HFFc6 (cell line): ENCODE results near the gene MIER2. TPM values are rescaled to one million over a fixed set of nuclear protein-coding genes. Genes with fewer than 3 reads are reported as not detected.
A peak's percentile ranks its signal among the peaks of the same experiment; 100 is the strongest.

ENCODE experiments used
- DNase-seq: peaks from one replicate; pipeline ENCODE4 v3.0.0-alpha.2; 2018
- H3K27ac Mint-ChIP-seq: 2 replicates; pipeline ENCODE4 v1.8.0; 2020; ENCODE audit warnings: mild to moderate bottlenecking, mixed read lengths
- H3K27me3 Mint-ChIP-seq: 2 replicates; pipeline ENCODE4 v1.8.0; 2021; ENCODE audit warnings: mild to moderate bottlenecking, moderate library complexity, mixed read lengths; ENCODE audit not compliant: insufficient read depth
- H3K36me3 Mint-ChIP-seq: 2 replicates; pipeline ENCODE4 v1.8.0; 2021; ENCODE audit warnings: low read depth, mixed read lengths
- H3K4me1 Mint-ChIP-seq: 2 replicates; pipeline ENCODE4 v1.8.0; 2020; ENCODE audit warnings: low read depth, mixed read lengths
- H3K4me3 Mint-ChIP-seq: 2 replicates; pipeline ENCODE4 v1.8.0; 2020; ENCODE audit warnings: mild to moderate bottlenecking, moderate library complexity, mixed read lengths
- H3K9me3 Mint-ChIP-seq: 2 replicates; pipeline ENCODE4 v1.8.0; 2020; ENCODE audit warnings: mild to moderate bottlenecking, mixed read lengths
- total RNA-seq, 6 experiments: library from RNA; stranded (reverse); fragmentation: NEBNext Ultra II Directional; extraction: Animal tissue kit (Norgen Biotek cat#: 25700); gene quantifications; 2 replicates in 1 of 6; 3 replicates in 5 of 6; pipeline ENCODE4 v1.2.3, GENCODE V29; 2021
- TF ChIP-seq, protein P1 (sequence below): fragments of 200-600 bp; sonication (generic); IDR thresholded peaks from 2 replicates; pipeline ENCODE4 v1.5.0; 2021; ENCODE audit warnings: antibody characterized with exemption, mild to moderate bottlenecking

MIER2 gene
- total RNA-seq, 6 experiments from 2014 or later: 31.7 to 42.2 (median 33.4) TPM

DNA sequence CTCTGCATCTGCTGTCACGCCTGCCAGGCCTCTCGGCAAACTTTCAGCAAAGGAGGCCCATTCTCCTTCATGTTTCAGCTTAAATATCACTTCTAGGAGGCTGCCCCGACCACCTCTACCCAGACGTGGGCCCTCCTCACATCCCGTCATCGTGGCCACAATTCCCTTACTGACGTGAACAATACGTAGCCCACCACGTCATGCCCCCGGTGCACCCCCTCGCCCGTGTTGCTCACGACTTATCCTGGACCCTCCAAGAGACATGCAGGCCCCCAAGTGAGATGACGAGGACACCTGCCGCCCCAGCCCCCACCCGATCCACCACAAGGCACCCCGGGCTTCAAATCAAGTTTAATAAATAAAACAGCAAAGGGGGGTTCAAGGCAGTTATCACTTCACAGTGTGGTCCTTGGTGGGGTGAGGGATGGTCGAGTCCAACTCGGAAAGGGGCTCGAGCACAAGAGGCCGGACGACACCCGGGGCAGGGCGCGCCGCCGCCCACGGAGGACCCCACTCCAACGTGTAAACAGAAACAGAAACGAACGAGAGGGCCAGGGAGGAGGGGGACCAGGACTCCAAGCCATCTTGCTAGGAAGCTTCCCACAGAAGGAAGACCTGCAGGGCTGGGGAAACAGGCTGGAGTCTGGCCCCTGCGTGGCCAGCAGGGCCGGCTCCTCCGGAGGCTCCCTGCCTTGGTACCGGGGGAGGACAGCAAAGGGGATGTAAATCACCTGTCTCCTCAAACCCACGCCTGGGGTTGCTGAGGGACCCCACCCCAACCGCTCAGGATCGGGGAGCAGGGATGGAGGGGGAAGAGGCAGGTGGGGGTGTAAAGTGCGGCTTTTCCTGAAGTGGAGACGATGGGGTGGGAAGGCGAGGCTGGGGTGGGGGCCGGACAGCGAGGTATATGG, 39.1 kb downstream of the MIER2 start:
- Mint-ChIP-seq H3K4me1 (no peaks in the 10 kb centered on the region), H3K4me3 (no peak overlapping the region), H3K27ac (no peak overlapping the region), H3K36me3 (peaks cover 5% of the 10 kb centered on the region; the same call in 1 of the 2 replicates), H3K9me3 (no peaks in the 10 kb centered on the region), H3K27me3 (no peaks in the 10 kb centered on the region; the same call in none of the 2 replicates)
- TF ChIP-seq, protein P1, sequence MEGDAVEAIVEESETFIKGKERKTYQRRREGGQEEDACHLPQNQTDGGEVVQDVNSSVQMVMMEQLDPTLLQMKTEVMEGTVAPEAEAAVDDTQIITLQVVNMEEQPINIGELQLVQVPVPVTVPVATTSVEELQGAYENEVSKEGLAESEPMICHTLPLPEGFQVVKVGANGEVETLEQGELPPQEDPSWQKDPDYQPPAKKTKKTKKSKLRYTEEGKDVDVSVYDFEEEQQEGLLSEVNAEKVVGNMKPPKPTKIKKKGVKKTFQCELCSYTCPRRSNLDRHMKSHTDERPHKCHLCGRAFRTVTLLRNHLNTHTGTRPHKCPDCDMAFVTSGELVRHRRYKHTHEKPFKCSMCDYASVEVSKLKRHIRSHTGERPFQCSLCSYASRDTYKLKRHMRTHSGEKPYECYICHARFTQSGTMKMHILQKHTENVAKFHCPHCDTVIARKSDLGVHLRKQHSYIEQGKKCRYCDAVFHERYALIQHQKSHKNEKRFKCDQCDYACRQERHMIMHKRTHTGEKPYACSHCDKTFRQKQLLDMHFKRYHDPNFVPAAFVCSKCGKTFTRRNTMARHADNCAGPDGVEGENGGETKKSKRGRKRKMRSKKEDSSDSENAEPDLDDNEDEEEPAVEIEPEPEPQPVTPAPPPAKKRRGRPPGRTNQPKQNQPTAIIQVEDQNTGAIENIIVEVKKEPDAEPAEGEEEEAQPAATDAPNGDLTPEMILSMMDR: no peak
- no peak for DNase-seq

DNA sequence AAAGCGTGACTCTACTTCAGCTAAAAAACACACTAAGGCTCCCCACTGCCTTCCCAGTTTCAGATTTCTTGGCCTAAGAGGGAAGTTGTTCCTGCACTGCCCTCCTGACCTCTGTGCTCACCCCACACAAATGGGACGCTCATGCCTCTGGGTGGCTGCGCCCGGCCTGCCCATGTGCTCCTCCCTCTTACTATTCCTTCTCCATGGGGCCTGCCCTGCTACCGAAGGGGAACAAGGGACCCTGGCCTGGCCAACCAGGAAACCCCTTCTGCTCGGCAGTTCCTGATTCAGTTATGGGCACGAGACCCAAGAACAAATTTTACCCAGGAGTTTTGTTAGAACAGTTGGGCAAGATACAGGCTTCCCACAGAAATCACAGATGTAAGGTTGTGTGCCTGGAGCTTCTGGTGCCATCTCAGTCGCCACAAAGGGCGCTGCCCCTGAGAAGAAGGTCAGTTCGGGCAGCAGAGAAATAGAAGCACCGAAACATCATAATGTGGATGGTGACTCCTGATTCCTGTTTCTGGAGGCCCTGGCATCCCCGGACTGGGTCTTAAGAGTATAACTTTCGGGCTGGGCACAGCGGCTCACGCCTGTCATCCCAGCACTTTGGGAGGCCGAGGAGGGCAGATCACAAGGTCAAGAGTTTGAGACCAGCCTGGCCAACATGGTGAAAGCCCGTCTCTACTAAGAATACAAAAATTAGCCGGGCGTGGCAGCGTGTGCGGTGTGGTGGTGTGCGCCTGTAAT, 47.9 kb downstream of the MIER2 start:
- no peak overlapping the region for H3K4me3 Mint-ChIP-seq
- TF ChIP-seq, protein P1: no peak

DNA sequence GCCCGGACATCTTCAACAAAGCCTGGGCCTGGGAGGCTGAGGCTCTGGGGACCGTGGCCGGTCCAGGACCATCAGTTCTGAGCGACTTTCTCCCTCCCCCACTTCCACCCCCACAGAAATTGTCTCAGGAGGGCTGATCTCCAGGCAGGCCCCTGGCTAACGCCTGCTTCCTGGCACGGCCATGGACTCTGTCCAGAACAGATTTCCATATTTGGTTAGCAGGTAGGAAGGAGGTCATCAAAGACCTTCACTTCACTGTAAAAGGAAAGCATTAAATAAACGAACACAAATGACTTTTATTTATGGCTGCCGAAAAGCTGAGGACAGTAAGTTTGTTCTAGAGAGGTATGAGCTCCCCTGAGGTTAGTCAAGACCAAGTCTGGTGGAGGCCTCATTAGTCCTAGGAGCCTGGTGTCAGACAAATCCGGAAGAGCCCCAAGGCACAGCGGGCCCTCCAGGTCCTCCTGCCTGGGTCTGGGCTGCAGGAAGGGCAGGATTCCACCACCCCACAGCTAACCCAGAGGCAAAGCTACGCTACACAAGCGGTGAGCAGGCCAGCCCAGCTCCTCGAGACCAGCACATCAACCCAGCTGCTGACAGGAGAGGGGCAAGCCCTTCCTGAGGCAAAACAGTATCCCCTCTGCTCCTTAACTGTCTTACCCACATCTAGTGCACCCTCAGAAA, 48.8 kb downstream of the MIER2 start:
- Mint-ChIP-seq H3K4me1 (peaks cover 13% of the 10 kb centered on the region), H3K4me3 (no peak overlapping the region), H3K36me3 (no peaks in the 10 kb centered on the region), H3K9me3 (no peaks in the 10 kb centered on the region), H3K27me3 (peaks cover 11% of the 10 kb centered on the region), H3K27ac (no peak overlapping the region)
- TF ChIP-seq, protein P1: no peak
- DNase-seq: no peak

More for the DNA sequence above, 47.9 kb downstream of the MIER2 start:
- Mint-ChIP-seq H3K27me3 (peaks cover 11% of the 10 kb centered on the region), H3K9me3 (no peaks in the 10 kb centered on the region), H3K27ac (no peak overlapping the region), H3K36me3 (no peaks in the 10 kb centered on the region), H3K4me1 (peaks cover 13% of the 10 kb centered on the region)
- no peak for DNase-seq

DNA sequence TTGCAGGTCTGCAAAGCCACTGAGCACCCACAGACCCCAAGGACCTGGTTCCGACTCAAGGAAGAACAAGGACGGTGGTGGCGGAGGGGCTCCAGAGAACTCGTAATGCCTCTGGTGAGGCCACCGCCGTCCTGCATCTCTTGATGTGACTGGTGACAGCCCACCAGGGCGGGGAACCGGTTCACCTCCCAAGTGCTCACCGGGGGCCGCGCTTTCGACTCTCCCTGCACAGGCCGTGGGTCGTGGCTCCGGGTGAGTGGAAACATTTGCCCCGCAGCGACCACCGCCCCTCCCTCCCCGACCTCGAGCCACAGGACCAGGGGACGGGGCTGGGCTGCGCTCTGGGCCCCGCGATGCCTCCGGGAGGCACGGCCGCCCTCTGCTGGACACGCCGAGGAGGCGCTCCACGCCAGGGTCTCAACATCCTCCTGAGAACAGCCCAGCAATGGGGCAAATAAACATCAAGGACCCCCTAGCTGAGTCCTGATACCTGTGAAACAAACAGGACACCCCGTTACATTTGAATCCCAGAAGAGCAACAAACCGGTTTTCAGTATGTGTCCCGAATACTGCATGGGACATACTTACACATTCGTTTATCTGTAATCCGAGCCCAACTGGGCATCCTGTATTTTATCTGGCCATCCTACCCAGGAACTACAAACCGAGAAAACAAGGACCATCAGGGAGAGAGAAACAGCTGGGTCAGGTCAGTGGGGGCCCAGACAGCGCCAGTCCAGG, 49.5 kb downstream of the MIER2 start:
- Mint-ChIP-seq H3K27me3 (peaks cover 14% of the 10 kb centered on the region), H3K27ac (no peak overlapping the region), H3K36me3 (no peaks in the 10 kb centered on the region), H3K4me1 (peaks cover 13% of the 10 kb centered on the region), H3K9me3 (no peaks in the 10 kb centered on the region), H3K4me3 (no peak overlapping the region; the same call in 1 of the 2 replicates)
- DNase-seq: no peak
- TF ChIP-seq, protein P1: peak; percentile 81
